A549 (cell line): ENCODE results near the gene TBCK. TPM values are rescaled to one million over a fixed set of nuclear protein-coding genes. Genes with fewer than 3 reads are reported as not detected.

Experiments
- ATAC-seq, 2 experiments: fragments of 200-7000 bp in 1 of 2; fragments of >200 bp in 1 of 2; cut with Nextera tagmentation in 1 of 2; cut with Tn5 transposase in 1 of 2; 3 replicates each; pipeline versions ENCODE4 v1.8.0 to v1.9.1; 2018 to 2020; ENCODE audit warnings: mild to moderate bottlenecking in 1 of 2, moderate library complexity in 1 of 2
- CTCF ChIA-PET: fragments of 300-600 bp; sonication (Branson Sonifier 250); formaldehyde crosslinking; extraction: SDS; loops from one replicate; lab custom pipeline; 2021; ENCODE audit warnings: antibody characterized with exemption, inconsistent platforms; lab: Yijun Ruan, JAX
- POLR2A ChIA-PET: fragments of 350-600 bp; formaldehyde crosslinking; extraction: SDS; loops from one replicate; lab custom pipeline; 2021; ENCODE audit warnings: antibody characterized with exemption, inconsistent platforms; lab: Yijun Ruan, JAX
- DNase-seq, 2 experiments: peaks; one replicate each; pipeline versions ENCODE4 v3.0.0 to v3.0.0-alpha.2; 2011 to 2016; ENCODE audit warnings: low read depth in 1 of 2, low spot score in 1 of 2
- FAIRE-seq: peaks from 2 replicates; lab custom pipeline; 2011; peaks lifted over from hg19 to GRCh38; lab: Jason Lieb, UNC
- H3K27ac ChIP-seq, 2 experiments: fragments of >200 bp; sonication (Bioruptor Twin); formaldehyde crosslinking; 3 replicates each; pipeline ENCODE4 v1.5.1; 2016 to 2017
- H3K4me1 ChIP-seq: fragments of >200 bp; sonication (Bioruptor Twin); formaldehyde crosslinking; 3 replicates; pipeline ENCODE4 v1.6.1; 2016
- H3K4me2 ChIP-seq: fragments of >200 bp; sonication (Bioruptor Twin); formaldehyde crosslinking; 3 replicates; pipeline ENCODE4 v1.6.1; 2016
- H3K4me3 ChIP-seq: fragments of >200 bp; sonication (Bioruptor Twin); formaldehyde crosslinking; 3 replicates; pipeline ENCODE4 v1.5.1; 2016
- H3K9me3 ChIP-seq: fragments of >200 bp; sonication (Bioruptor Twin); formaldehyde crosslinking; 3 replicates; pipeline ENCODE4 v1.6.1; 2016
- BCL3 ChIP-seq: fragments of >200 bp; sonication (Bioruptor Twin); formaldehyde crosslinking; IDR thresholded peaks from 3 replicates; pipeline ENCODE4 v1.6.1; 2016
- BHLHE40 ChIP-seq: IDR thresholded peaks from 2 replicates; pipeline ENCODE4 v1.6.1; 2012; ENCODE audit warnings: low read depth, low read length, inconsistent platforms
- CBX8 ChIP-seq: fragments of 200-600 bp; sonication (generic); IDR thresholded peaks from 2 replicates; pipeline ENCODE4 v1.6.1; 2016
- CEBPB ChIP-seq, 2 experiments: fragments of >200 bp in 1 of 2; sonication (Bioruptor Twin) in 1 of 2; formaldehyde crosslinking in 1 of 2; IDR thresholded peaks; 2 replicates each; pipeline ENCODE4 v1.6.1; 2012 to 2016
- CHD2 ChIP-seq: fragments of 150-350 bp; IDR thresholded peaks from 2 replicates; pipeline ENCODE4 v1.6.1; 2014; ENCODE audit warnings: low read length; ENCODE audit not compliant: partially characterized antibody
- CTCF ChIP-seq: fragments of >200 bp; sonication (Bioruptor Twin); formaldehyde crosslinking; IDR thresholded peaks from 3 replicates; pipeline ENCODE4 v1.5.1; 2016
- ELK1 ChIP-seq: fragments of 150-350 bp; IDR thresholded peaks from 2 replicates; pipeline ENCODE4 v1.6.1; 2014; ENCODE audit warnings: low read depth, mild to moderate bottlenecking, low read length
- EP300 ChIP-seq, 2 experiments: fragments of >200 bp; sonication (Bioruptor Twin); formaldehyde crosslinking; IDR thresholded peaks; 2 replicates in 1 of 2; 3 replicates in 1 of 2; pipeline ENCODE4 v1.6.1; 2016 to 2017
- ESRRA ChIP-seq: fragments of 150-350 bp; IDR thresholded peaks from 2 replicates; pipeline ENCODE4 v1.6.1; 2014; ENCODE audit warnings: mild to moderate bottlenecking, low read length, borderline replicate concordance
- HES2 ChIP-seq: fragments of >200 bp; sonication (Bioruptor Twin); formaldehyde crosslinking; IDR thresholded peaks from 2 replicates; pipeline ENCODE4 v1.6.1; 2016
- HMGXB4 ChIP-seq: fragments of 250-450 bp; sonication (Bioruptor Pico); IDR thresholded peaks from 2 replicates; pipeline ENCODE4 v1.5.0; 2021; ENCODE audit warnings: mild to moderate bottlenecking, moderate library complexity, borderline replicate concordance
- HOXA7 ChIP-seq: fragments of 250-450 bp; sonication (Bioruptor Pico); IDR thresholded peaks from 2 replicates; pipeline ENCODE4 v1.5.0; 2020; ENCODE audit warnings: mild to moderate bottlenecking, moderate library complexity
- HOXB13 ChIP-seq: fragments of 250-450 bp; sonication (Bioruptor Pico); IDR thresholded peaks from 2 replicates; pipeline ENCODE4 v1.5.0; 2020; ENCODE audit warnings: low read depth, mild to moderate bottlenecking, moderate library complexity
- JUN ChIP-seq, 2 experiments: fragments of >200 bp; sonication (Bioruptor Twin); formaldehyde crosslinking; IDR thresholded peaks; 2 replicates in 1 of 2; 3 replicates in 1 of 2; pipeline ENCODE4 v1.6.1; 2016 to 2017
- MAX ChIP-seq: IDR thresholded peaks from 2 replicates; pipeline ENCODE4 v1.6.1; 2012
- MAZ ChIP-seq: fragments of 150-350 bp; IDR thresholded peaks from 2 replicates; pipeline ENCODE4 v1.6.1; 2014; ENCODE audit warnings: antibody characterized with exemption, low read depth, low read length, borderline replicate concordance
- NFE2L2 ChIP-seq: fragments of 150-350 bp; conservative IDR thresholded peaks from 2 replicates; pipeline ENCODE4 v1.6.1; 2014; ENCODE audit warnings: low read length
- PBX3 ChIP-seq: IDR thresholded peaks from 2 replicates; pipeline ENCODE4 v1.6.1; 2012
- POLR2A ChIP-seq: IDR thresholded peaks from 2 replicates; pipeline ENCODE4 v1.6.1; 2012; ENCODE audit warnings: mild to moderate bottlenecking, low read length
- POLR2AphosphoS2 ChIP-seq: conservative IDR thresholded peaks from 2 replicates; pipeline ENCODE4 v1.6.1; 2012; ENCODE audit warnings: low read length, improper control_type of control experiment, inconsistent platforms
- RAD21 ChIP-seq, 2 experiments: fragments of >200 bp in 1 of 2; sonication (Bioruptor Twin) in 1 of 2; formaldehyde crosslinking in 1 of 2; IDR thresholded peaks in 1 of 2; conservative IDR thresholded peaks in 1 of 2; 2 replicates in 1 of 2; 3 replicates in 1 of 2; pipeline ENCODE4 v1.6.1; 2012 to 2018; ENCODE audit warnings: inconsistent platforms in 1 of 2
- RARB ChIP-seq: fragments of 250-450 bp; sonication (Bioruptor Pico); IDR thresholded peaks from 2 replicates; pipeline ENCODE4 v1.8.0; 2021; ENCODE audit warnings: mild to moderate bottlenecking, moderate library complexity
- REST ChIP-seq: fragments of 200-600 bp; sonication (generic); IDR thresholded peaks from 2 replicates; pipeline ENCODE4 v1.6.1; 2016; ENCODE audit warnings: antibody characterized with exemption, mild to moderate bottlenecking, moderate library complexity
- TFCP2L1 ChIP-seq: fragments of 250-450 bp; sonication (Bioruptor Pico); IDR thresholded peaks from 2 replicates; pipeline ENCODE4 v1.5.0; 2021; ENCODE audit warnings: mild to moderate bottlenecking
- WGBS: methylation state at CpG from one replicate; pipeline ENCODE4 v1.1.6; 2017; ENCODE audit errors: missing lambda C conversion rate; 5-methylcytosine and 5-hydroxymethylcytosine counted together
- polyA plus RNA-seq, 4 experiments: library from polyadenylated mRNA; depleted of rRNA in 3 of 4; stranded (reverse); fragments of >200 nt; fragmentation: RNase III in 1 of 4; extraction: RNeasy Plus Mini Kit Qiagen cat#74134 plus additional on column Dnase treatment in 1 of 4; gene quantifications; 2 replicates in 3 of 4; 3 replicates in 1 of 4; pipeline ENCODE4 v1.2.3, GENCODE V29; 2011 to 2017

Gene TBCK
- polyA plus RNA-seq, 2 of the 4 experiments (the other 2 are of a cell fraction) = 3.9 to 18.4 TPM

GRCh38 chr4:106165351-106166010 is 150.5 kb downstream of the TBCK start:
- Histone ChIP-seq H3K4me1 (no peaks in the 10 kb centered on the region), H3K4me3 (no peak overlapping the region), H3K4me2 (no peak overlapping the region), H3K27ac (no peak overlapping the region), H3K9me3 (0 out of 3 replicates have a peak, but pooled peaks cover 4% of the 10 kb centered on the region)
- ChIA-PET CTCF (no interaction called here), POLR2A (no interaction called here)
- ATAC-seq = no peak
- no peak for DNase-seq
- WGBS = 93% methylated on average over 1 of the region's 1 CpG
- TF ChIP-seq HOXA7 (CRISPR knock-in tag) (no peak), BCL3 (no peak), MAZ (no peak), JUN (IDR thresholded peaks at IDR 0.05) (no peak), ELK1 (no peak), BHLHE40 (no peak), CTCF (no peak), CBX8 (no peak), RAD21 (conservative IDR thresholded peaks at IDR 0.05 in 1 of 2, IDR thresholded peaks at IDR 0.05 in 1 of 2) (no peak), POLR2AphosphoS2 (no peak), HOXB13 (CRISPR knock-in tag) (no peak), CEBPB (IDR thresholded peaks at IDR 0.05) (no peak), PBX3 (no peak), EP300 (IDR thresholded peaks at IDR 0.05) (no peak), TFCP2L1 (CRISPR knock-in tag) (no peak), RARB (no peak), NFE2L2 (no peak)
- FAIRE-seq = no peak

DNA sequence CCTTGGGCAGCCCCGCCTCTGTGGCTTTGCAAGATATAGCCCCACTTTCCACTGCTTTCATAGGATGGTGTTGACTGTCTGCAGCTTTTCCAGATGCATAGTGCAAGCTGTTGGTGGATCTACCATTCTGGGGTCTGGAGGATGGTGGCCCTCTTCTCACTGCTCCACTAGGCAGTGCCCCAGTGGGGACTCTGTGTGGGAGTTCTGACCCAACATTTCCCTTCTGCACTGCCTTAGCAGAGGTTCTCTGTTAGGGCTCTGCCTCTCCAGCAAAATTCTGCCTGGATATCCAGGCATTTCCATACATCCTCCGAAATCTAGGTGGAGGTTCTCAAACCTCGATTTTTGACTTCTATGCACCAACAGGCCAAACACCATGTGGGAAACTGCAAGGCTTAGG is 153.7 kb downstream of the TBCK start:
- no peak for ATAC-seq
- Histone ChIP-seq H3K4me2 (no peak overlapping the region), H3K4me1 (no peaks in the 10 kb centered on the region), H3K9me3 (0 out of 3 replicates have a peak, but pooled peaks cover 4% of the 10 kb centered on the region), H3K27ac (no peak overlapping the region), H3K4me3 (no peak overlapping the region)
- ChIA-PET CTCF (no interaction called here), POLR2A (no interaction called here)
- FAIRE-seq = no peak
- DNase-seq = no peak
- no peak for TF ChIP-seq REST
- no peak for TF ChIP-seq POLR2A
- TF ChIP-seq HMGXB4 = no peak
- no peak for TF ChIP-seq CHD2
- no peak for TF ChIP-seq TFCP2L1 (CRISPR knock-in tag)
- TF ChIP-seq HES2 = no peak
- TF ChIP-seq ESRRA = no peak
- TF ChIP-seq MAX = no peak
- WGBS = 63% methylated on average over 2 of the region's 3 CpGs
